Uterus (tissue), 2 donors: ENCODE results near the gene MYO1D.

Experiments used
- POLR2A ChIP-seq, 2 donors: fragments of 450-650 bp; IDR thresholded peaks; one replicate each; pipeline ENCODE4 v1.6.1; 2016; ENCODE audit warnings: antibody characterized with exemption in 2 of 2, mild to moderate bottlenecking in 1 of 2, moderate library complexity in 1 of 2
- TF ChIP-seq, protein P1 (sequence below), 4 experiments: fragments of 200-600 bp in 2 of 4; fragments of 450-650 bp in 2 of 4; sonication (generic) in 2 of 4; IDR thresholded peaks; one replicate each; pipeline ENCODE4 v1.5.1; 2016 to 2019; ENCODE audit warnings: antibody characterized with exemption in 4 of 4, mild to moderate bottlenecking in 2 of 4, moderate library complexity in 1 of 4

DNA sequence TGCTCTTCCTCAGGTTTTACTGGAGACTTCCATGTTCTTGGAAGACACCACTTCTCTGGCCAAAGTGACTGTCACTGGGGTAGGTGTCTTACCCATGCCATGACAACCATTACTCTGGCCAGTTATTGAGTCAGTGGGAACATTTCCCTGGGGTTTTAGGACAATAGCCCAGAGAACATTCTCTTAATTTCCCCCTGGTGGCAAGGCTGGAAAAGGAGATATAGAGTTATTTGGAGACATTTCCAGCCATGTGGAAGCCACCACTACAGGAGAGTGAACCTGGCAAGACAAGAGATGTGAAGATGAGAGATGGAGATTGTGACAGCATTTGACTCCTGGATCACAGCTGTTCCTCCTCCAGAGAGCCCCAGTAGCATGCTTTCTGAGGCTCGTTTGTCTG, 283.9 kb downstream of the MYO1D start:
- TF ChIP-seq, protein P1, sequence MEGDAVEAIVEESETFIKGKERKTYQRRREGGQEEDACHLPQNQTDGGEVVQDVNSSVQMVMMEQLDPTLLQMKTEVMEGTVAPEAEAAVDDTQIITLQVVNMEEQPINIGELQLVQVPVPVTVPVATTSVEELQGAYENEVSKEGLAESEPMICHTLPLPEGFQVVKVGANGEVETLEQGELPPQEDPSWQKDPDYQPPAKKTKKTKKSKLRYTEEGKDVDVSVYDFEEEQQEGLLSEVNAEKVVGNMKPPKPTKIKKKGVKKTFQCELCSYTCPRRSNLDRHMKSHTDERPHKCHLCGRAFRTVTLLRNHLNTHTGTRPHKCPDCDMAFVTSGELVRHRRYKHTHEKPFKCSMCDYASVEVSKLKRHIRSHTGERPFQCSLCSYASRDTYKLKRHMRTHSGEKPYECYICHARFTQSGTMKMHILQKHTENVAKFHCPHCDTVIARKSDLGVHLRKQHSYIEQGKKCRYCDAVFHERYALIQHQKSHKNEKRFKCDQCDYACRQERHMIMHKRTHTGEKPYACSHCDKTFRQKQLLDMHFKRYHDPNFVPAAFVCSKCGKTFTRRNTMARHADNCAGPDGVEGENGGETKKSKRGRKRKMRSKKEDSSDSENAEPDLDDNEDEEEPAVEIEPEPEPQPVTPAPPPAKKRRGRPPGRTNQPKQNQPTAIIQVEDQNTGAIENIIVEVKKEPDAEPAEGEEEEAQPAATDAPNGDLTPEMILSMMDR (IDR thresholded peaks at IDR 0.05), result no peak
- no peak for TF ChIP-seq POLR2A (IDR thresholded peaks at IDR 0.05)
